ENCODE measurements around the gene SP140L.
A peak's percentile ranks its signal among the peaks of the same experiment; 100 is the strongest.

Gene SP140L

DNA sequence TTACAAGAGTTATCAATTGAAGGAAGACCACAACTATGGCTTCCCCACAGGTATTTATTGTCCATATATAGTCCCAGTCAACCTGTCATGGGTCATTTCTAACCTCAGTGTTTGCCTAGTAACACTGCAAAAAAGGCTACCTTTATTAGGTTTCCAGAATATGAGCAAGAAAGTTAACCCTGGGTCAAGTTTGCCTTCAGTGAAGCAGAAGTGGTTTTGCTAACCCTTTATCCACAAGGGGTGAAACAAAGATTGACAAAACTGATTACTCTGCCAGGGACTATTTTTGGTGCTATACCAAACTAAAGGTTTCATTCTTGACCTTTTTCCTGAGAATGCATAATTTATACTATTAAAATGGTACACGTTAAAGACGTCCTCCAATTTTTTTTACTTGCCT is 117.8 kb downstream of the SP140L start:
- TF ChIP-seq Cebpa-rat (IDR thresholded peaks at IDR 0.05) = no peak
- no peak overlapping the region for H3K9ac ChIP-seq
- peak overlapping the region in 2 of 11 experiments; percentile 2 to 82; a peak in 1 of 22 replicates for H3K27ac ChIP-seq
- H3K4me2 ChIP-seq = peak overlapping the region in 3 of 11 experiments; percentile 76 to 80 (median 76); a peak in 4 of 22 replicates
- peaks cover 67 to 75% (median 72%) of the 10 kb centered on the region in 11 experiments for H3K36me3 ChIP-seq
- H3K4me1 ChIP-seq = peaks cover 27 to 99% (median 51%) of the 10 kb centered on the region in 10 experiments
- peaks cover 0 to 29% (median 4%) of the 10 kb centered on the region in 11 experiments; a peak in 8 of 22 replicates for H3K9me3 ChIP-seq (replicated peaks in 1 of 11)
- H4K20me1 ChIP-seq = peaks cover 0 to 23% (median 0%) of the 10 kb centered on the region in 11 experiments; a peak in 2 of 22 replicates
- H3K27me3 ChIP-seq = no peaks in the 10 kb centered on the region
- no peak overlapping the region for H3K4me3 ChIP-seq

DNA sequence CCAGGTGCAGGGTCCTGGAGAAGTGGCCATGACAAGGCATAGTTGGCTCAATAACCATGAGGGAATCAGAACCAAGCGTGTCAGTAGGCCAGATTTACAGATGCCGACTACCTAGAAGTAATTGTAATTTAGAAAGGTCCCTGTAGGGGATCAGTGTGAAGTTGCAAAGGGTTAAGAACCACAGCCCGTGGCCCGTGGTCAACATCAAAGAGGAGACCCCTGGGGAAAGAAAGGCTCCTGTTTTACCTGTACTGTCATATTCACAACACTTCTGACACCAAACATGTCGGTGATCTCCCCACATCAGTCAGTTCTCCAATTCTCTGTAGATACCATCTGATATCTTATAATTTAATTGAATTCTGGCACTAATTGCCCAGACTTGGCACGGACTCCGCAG is 120.0 kb downstream of the SP140L start:
- H3K27ac ChIP-seq = peak overlapping the region in 7 of 11 experiments; percentile 39 to 83 (median 72); a peak in 11 of 22 replicates
- H3K4me3 ChIP-seq = 0 out of 20 replicates have a peak overlapping the region, but pooled peaks of 1 of the 10 experiments have one; percentile 22
- H3K9me3 ChIP-seq (replicated peaks in 1 of 11) = peaks cover 0 to 46% (median 6%) of the 10 kb centered on the region in 11 experiments; a peak in 15 of 22 replicates
- H3K9ac ChIP-seq = no peak overlapping the region
- H3K4me2 ChIP-seq = peak overlapping the region in 7 of 11 experiments; percentile 63 to 83 (median 74); a peak in 10 of 22 replicates
- TF ChIP-seq Cebpa-rat (IDR thresholded peaks at IDR 0.05) = no peak
- H4K20me1 ChIP-seq = peaks cover 0 to 8% (median 0%) of the 10 kb centered on the region in 11 experiments; a peak in 2 of 22 replicates
- no peaks in the 10 kb centered on the region for H3K27me3 ChIP-seq
- peaks cover 16 to 79% (median 37%) of the 10 kb centered on the region in 10 experiments for H3K4me1 ChIP-seq
- peaks cover 86 to 97% (median 91%) of the 10 kb centered on the region in 11 experiments for H3K36me3 ChIP-seq

DNA sequence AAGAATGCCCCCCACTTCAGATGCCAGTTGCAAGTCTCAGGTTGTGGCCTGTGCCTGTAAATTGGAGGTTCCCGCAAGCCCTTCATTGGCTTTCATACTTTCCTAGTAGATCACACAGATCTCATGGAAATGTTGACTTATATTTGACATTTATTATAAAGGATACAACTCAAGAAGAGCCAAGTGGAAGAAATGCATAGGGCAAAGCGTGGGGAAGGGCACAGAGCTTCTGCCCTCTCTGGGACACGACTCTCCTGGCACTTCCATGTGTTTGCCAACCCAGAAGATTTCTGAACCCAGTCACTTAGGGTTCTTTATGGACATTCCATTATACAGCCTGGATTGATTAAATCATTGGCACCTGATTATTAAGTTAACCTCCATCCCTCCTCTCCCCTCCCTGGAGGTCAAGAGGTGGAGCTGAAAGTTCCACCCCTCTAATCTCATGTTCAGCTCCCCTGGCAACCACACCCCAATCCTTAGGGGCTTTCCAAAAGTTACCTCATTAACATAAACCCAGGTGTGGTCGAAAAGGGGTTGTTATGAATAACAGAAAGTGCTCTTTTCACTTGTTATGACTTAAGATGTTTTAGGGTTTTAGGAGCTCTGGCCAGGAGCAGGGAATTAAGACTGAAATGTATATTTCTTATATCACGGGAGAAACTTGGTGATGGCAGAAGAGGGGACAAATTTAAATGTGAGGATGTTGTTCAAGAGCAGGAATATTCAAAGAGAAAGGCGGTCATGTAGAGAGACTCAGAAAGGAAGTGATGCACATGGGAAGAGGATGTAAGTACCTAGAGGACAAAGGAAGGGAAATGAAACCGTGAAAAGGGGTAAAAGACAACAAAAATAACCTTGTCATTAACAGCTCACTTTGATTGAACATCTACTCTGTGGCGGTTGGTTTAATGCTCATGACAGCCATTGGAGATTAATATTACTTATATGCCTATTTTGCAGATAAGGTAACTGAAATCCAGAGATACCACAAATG is 120.8 kb downstream of the SP140L start:
- Histone ChIP-seq H3K4me1 (peaks cover 16 to 72% (median 36%) of the 10 kb centered on the region in 10 experiments), H3K4me3 (peak overlapping the region in 2 of 10 experiments; percentile 5 to 22; a peak in 3 of 20 replicates), H3K27me3 (no peaks in the 10 kb centered on the region), H3K27ac (peak overlapping the region in 10 of 11 experiments; percentile 25 to 83 (median 66); a peak in 19 of 22 replicates), H3K9me3 (replicated peaks in 1 of 11) (peaks cover 2 to 53% (median 13%) of the 10 kb centered on the region in 11 experiments; a peak in 20 of 22 replicates), H3K36me3 (peaks cover 87 to 99% (median 95%) of the 10 kb centered on the region in 11 experiments), H3K4me2 (peak overlapping the region; percentile 35 to 83 (median 72)), H4K20me1 (peaks cover 0 to 6% (median 0%) of the 10 kb centered on the region in 11 experiments; a peak in 2 of 22 replicates), H3K9ac (peak overlapping the region in 4 of 11 experiments; percentile 4 to 52 (median 30); a peak in 8 of 22 replicates)
- no peak for TF ChIP-seq Cebpa-rat (IDR thresholded peaks at IDR 0.05)

DNA sequence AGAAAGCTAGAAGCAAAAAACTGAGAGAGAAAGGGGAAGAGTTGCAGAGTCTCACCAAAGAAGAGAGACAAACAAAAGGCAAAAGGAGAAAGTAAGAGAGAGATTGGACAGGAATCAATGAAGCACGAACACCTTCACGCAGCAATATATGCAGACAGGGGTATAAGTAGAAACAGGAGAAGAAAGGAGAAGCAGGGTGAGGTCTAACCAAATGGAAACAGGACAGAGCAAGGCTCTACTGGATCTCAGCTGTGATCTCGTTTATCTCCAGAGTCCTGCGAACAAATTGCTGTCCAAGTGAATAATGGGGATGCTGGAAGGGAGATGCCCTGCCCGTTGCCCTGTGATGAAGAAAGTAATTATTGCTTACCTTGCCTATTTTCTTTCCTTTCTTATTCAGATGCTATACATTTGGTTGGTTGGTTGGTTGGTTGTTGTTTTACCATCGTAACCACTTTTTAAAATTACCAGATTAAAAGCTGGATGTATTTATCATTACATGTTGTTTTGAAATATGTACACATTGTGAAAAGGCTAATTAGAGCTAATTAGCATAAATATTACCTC is 123.0 kb downstream of the SP140L start:
- Histone ChIP-seq H3K4me2 (peak overlapping the region in 2 of 11 experiments; percentile 73 to 79; a peak in 3 of 22 replicates), H3K4me1 (peaks cover 16 to 51% (median 30%) of the 10 kb centered on the region in 10 experiments), H3K4me3 (no peak overlapping the region), H4K20me1 (no peaks in the 10 kb centered on the region; a peak in 1 of 22 replicates), H3K9ac (no peak overlapping the region), H3K27ac (peak overlapping the region in 2 of 11 experiments; percentile 72 to 83; a peak in 1 of 22 replicates), H3K27me3 (no peaks in the 10 kb centered on the region), H3K36me3 (peaks cover 86 to 99% (median 93%) of the 10 kb centered on the region in 11 experiments), H3K9me3 (replicated peaks in 1 of 11) (peaks cover 10 to 75% (median 36%) of the 10 kb centered on the region in 11 experiments)
- no peak for TF ChIP-seq Cebpa-rat (IDR thresholded peaks at IDR 0.05)

DNA sequence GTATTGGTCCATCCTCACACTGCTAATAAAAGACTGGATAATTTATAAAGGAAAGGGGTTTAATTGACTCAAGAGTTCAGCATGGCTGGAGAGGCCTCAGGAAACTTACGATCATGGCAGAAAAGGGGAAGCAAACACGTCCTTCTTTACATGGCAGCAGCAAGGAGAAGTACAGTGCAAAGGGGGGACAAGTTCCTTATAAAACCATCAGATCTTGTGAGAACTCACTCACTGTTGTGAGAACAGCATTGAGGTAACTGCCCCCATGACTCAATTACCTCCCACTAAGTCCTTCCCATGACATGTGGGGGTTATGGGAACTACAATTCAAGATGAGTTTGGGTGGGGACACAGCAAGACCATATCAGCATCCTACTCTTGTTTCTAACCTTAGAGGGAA is 126.0 kb downstream of the SP140L start:
- Histone ChIP-seq H4K20me1 (no peaks in the 10 kb centered on the region; a peak in 1 of 22 replicates), H3K27ac (peak overlapping the region in 2 of 11 experiments; percentile 6 to 7; a peak in 3 of 22 replicates), H3K9ac (no peak overlapping the region), H3K36me3 (peaks cover 80 to 98% (median 85%) of the 10 kb centered on the region in 11 experiments), H3K4me2 (no peak overlapping the region), H3K4me3 (peak overlapping the region in 1 of 10 experiments; percentile 36; a peak in 4 of 20 replicates), H3K9me3 (replicated peaks in 1 of 11) (peaks cover 24 to 81% (median 51%) of the 10 kb centered on the region in 11 experiments), H3K27me3 (no peaks in the 10 kb centered on the region), H3K4me1 (peaks cover 17 to 49% (median 40%) of the 10 kb centered on the region in 10 experiments)
- TF ChIP-seq Cebpa-rat (IDR thresholded peaks at IDR 0.05) = no peak
